ENCODE measurements around the gene SPTSSB.

SPTSSB gene

GRCh38 chr3:161413127-161413854 is 42.0 kb upstream of the SPTSSB start:
- DNase-seq (ENCODE audit: low read depth): no peak
- no peak overlapping the region for H3K4me3 ChIP-seq (ENCODE audit: control insufficient read depth, low read depth, low read length)
- TF ChIP-seq, protein P1, sequence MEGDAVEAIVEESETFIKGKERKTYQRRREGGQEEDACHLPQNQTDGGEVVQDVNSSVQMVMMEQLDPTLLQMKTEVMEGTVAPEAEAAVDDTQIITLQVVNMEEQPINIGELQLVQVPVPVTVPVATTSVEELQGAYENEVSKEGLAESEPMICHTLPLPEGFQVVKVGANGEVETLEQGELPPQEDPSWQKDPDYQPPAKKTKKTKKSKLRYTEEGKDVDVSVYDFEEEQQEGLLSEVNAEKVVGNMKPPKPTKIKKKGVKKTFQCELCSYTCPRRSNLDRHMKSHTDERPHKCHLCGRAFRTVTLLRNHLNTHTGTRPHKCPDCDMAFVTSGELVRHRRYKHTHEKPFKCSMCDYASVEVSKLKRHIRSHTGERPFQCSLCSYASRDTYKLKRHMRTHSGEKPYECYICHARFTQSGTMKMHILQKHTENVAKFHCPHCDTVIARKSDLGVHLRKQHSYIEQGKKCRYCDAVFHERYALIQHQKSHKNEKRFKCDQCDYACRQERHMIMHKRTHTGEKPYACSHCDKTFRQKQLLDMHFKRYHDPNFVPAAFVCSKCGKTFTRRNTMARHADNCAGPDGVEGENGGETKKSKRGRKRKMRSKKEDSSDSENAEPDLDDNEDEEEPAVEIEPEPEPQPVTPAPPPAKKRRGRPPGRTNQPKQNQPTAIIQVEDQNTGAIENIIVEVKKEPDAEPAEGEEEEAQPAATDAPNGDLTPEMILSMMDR (IDR thresholded peaks at IDR 0.05; ENCODE audit: control insufficient read depth, insufficient read depth, low read depth, low read length, missing control alignments): no peak

DNA sequence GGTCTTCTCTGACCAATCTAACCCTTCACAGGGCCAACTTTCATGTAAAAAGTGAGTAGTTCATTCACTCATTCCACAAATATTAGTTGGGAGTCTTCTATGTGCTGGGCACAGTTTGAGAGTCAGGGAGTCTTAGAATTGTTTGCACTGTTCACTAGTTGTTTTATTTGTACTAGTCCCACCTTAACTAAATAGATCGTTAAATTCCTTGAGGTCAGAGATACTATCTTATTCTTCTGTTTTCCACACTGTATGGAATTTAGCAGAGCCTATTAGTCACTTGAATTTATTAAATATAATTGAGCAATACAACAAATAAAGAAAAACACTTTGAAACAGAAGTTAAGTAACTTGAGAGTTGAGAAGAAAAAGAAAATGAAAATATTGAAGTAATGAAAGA is 40.8 kb upstream of the SPTSSB start:
- DNase-seq (ENCODE audit: low read depth): no peak
- no peak overlapping the region for H3K4me3 ChIP-seq (ENCODE audit: control insufficient read depth, low read depth, low read length)
- TF ChIP-seq, protein P1 (IDR thresholded peaks at IDR 0.05; ENCODE audit: control insufficient read depth, insufficient read depth, low read depth, low read length, missing control alignments): no peak

- no peak overlapping the region for H3K4me3 ChIP-seq (ENCODE audit: control insufficient read depth, low read depth, low read length)
- TF ChIP-seq, protein P1 (IDR thresholded peaks at IDR 0.05; ENCODE audit: control insufficient read depth, insufficient read depth, low read depth, low read length, missing control alignments): no peak
- DNase-seq (ENCODE audit: low read depth): no peak
Observed at GRCh38 chr3:161409858-161410257, 38.5 kb upstream of the SPTSSB start.

GRCh38 chr3:161409069-161409468 is 37.8 kb upstream of the SPTSSB start:
- TF ChIP-seq, protein P1 (IDR thresholded peaks at IDR 0.05; ENCODE audit: control insufficient read depth, insufficient read depth, low read depth, low read length, missing control alignments): peak; percentile 70
- H3K4me3 ChIP-seq (ENCODE audit: control insufficient read depth, low read depth, low read length): no peak overlapping the region
- no peak for DNase-seq (ENCODE audit: low read depth)

DNA sequence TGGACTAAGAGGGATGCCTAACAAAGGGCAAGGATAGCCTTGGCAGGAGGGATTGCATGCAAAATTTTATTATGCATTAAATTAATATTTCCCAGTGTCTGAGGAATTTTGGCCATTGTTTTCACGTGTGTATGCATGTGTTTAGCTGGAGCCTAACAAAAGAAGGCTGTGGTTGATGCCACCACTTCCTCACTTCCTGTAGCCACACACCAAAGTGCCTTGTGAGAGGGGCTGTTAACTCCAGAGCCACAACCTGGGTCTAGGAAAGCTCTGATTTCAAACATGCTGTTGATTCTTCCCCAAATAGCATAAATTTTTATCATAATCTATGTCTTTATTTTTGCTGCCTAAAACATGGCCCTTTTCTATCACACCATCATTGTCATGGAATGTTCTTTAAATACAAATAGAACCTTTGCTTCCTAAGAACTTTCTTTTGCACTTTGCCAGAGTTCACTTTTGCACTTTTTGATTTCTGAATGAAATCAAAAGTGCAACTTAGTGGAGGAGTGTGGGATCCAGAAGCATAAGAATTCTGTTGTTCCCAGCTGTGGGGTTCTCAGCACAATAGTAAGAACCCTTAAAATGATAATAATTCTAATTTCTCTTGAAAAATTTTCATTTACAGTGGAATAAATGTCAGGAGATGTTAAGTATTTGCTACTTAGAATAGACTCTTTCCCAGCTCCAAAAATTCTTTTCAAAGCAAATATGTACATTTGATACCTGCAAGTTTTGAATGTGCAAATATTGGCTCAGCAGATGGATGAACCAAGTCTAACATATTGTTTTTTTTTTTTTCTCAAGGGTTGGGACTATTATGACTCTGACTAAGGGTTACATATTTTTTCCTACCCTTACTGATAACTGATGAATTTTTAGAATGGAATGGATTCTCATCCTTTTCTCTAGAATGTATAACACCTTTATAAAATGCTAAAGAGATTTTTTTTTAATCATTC is 35.6 kb upstream of the SPTSSB start:
- no peak for DNase-seq (ENCODE audit: low read depth)

GRCh38 chr3:161405836-161406235 is 34.5 kb upstream of the SPTSSB start:
- H3K4me3 ChIP-seq (ENCODE audit: control insufficient read depth, low read depth, low read length): no peak overlapping the region
- TF ChIP-seq, protein P1 (IDR thresholded peaks at IDR 0.05; ENCODE audit: control insufficient read depth, insufficient read depth, low read depth, low read length, missing control alignments): no peak
- no peak for DNase-seq (ENCODE audit: low read depth)

More for the DNA sequence above, 35.6 kb upstream of the SPTSSB start:
- TF ChIP-seq, protein P1 (IDR thresholded peaks at IDR 0.05; ENCODE audit: control insufficient read depth, insufficient read depth, low read depth, low read length, missing control alignments): no peak
- H3K4me3 ChIP-seq (ENCODE audit: control insufficient read depth, low read depth, low read length): no peak overlapping the region

All from AG09309 (cell line).